ENCODE measurements around the gene USP9Y.

DNA sequence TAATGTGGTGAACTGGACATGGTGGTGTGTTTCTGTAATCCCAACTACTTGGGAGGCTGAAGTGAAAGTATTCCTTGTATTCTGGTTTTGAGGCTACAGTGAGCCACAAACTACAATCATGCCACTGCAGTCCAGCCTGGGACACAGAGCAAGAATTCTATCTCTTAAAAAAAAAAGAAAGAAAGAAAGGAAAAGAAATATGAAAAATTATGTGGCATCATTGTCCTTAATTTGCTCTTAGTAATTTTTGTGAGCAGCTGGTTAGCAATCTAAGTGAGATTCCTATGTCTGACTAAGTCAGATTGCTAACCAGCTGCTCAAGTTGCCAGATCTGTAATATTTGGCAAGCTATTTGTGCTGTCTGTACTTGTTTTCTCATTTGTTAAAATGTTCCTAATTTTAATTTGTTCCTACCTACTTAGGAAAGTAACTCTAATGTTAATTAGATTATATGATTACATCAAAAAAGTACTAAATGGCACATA, 154.8 kb downstream of the USP9Y start:
- TF ChIP-seq, protein P1, sequence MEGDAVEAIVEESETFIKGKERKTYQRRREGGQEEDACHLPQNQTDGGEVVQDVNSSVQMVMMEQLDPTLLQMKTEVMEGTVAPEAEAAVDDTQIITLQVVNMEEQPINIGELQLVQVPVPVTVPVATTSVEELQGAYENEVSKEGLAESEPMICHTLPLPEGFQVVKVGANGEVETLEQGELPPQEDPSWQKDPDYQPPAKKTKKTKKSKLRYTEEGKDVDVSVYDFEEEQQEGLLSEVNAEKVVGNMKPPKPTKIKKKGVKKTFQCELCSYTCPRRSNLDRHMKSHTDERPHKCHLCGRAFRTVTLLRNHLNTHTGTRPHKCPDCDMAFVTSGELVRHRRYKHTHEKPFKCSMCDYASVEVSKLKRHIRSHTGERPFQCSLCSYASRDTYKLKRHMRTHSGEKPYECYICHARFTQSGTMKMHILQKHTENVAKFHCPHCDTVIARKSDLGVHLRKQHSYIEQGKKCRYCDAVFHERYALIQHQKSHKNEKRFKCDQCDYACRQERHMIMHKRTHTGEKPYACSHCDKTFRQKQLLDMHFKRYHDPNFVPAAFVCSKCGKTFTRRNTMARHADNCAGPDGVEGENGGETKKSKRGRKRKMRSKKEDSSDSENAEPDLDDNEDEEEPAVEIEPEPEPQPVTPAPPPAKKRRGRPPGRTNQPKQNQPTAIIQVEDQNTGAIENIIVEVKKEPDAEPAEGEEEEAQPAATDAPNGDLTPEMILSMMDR (IDR thresholded peaks at IDR 0.05), result no peak
- no peak for TF ChIP-seq EZH2 (IDR thresholded peaks at IDR 0.05; ENCODE audit: borderline replicate concordance, insufficient read depth, low read depth, low read length, poor library complexity, severe bottlenecking)
